ENCODE data around the gene ABTB1.
"Not testable (repeated sequence)": the region's sequence is repeated elsewhere in the genome, so short reads cannot be mapped to it uniquely, and the experiment has no call there.

The ABTB1 gene

GRCh38 chr3:127688416-127689265 lies 15.9 kb downstream of the ABTB1 start:
- DNase-seq: no peak

GRCh38 chr3:127689266-127689860 lies 16.6 kb downstream of the ABTB1 start:
- no peak for DNase-seq

- no peak for DNase-seq
Observed at GRCh38 chr3:127690106-127690505, 17.4 kb downstream of the ABTB1 start.

GRCh38 chr3:127690823-127691452 lies 18.2 kb downstream of the ABTB1 start:
- no peak for DNase-seq

GRCh38 chr3:127691489-127691888 lies 18.7 kb downstream of the ABTB1 start:
- DNase-seq: peak; percentile 32

GRCh38 chr3:127691974-127692373 lies 19.2 kb downstream of the ABTB1 start:
- DNase-seq: no peak

GRCh38 chr3:127692501-127693335 lies 20.0 kb downstream of the ABTB1 start:
- no peak for DNase-seq

- DNase-seq: no peak
Observed at GRCh38 chr3:127693336-127693843, 20.6 kb downstream of the ABTB1 start.

GRCh38 chr3:127694467-127695215 lies 21.9 kb downstream of the ABTB1 start:
- peak; percentile 14 for DNase-seq

GRCh38 chr3:127697551-127698240 lies 24.9 kb downstream of the ABTB1 start:
- peak; percentile 57 for DNase-seq

- no peak for DNase-seq
Observed at GRCh38 chr3:127698286-127698685, 25.5 kb downstream of the ABTB1 start.

- no peak for DNase-seq
Observed at GRCh38 chr3:127698691-127699415, 26.1 kb downstream of the ABTB1 start.

- no peak for DNase-seq
Observed at GRCh38 chr3:127699416-127700300, 26.9 kb downstream of the ABTB1 start.

- DNase-seq: no peak
Observed at GRCh38 chr3:127700406-127700805, 27.7 kb downstream of the ABTB1 start.

- no peak for DNase-seq
Observed at GRCh38 chr3:127701280-127701911, 28.6 kb downstream of the ABTB1 start.

GRCh38 chr3:127702151-127702578 lies 29.4 kb downstream of the ABTB1 start:
- no peak for DNase-seq

- DNase-seq: not testable (repeated sequence)
Observed at GRCh38 chr3:127704840-127705239, 32.1 kb downstream of the ABTB1 start.

GRCh38 chr3:127706312-127706711 lies 33.6 kb downstream of the ABTB1 start:
- no peak for DNase-seq

- DNase-seq: no peak
Observed at GRCh38 chr3:127706785-127707351, 34.1 kb downstream of the ABTB1 start.

Data from GF-D8 (cell line).